Left forelimb (tissue), 1 donor: ENCODE data around the gene GRM1.

Experiments used
- DNase-seq: peaks from one replicate; pipeline ENCODE4 v3.0.0-alpha.2; 2018; ENCODE audit warnings: low spot score

The GRM1 gene

DNA sequence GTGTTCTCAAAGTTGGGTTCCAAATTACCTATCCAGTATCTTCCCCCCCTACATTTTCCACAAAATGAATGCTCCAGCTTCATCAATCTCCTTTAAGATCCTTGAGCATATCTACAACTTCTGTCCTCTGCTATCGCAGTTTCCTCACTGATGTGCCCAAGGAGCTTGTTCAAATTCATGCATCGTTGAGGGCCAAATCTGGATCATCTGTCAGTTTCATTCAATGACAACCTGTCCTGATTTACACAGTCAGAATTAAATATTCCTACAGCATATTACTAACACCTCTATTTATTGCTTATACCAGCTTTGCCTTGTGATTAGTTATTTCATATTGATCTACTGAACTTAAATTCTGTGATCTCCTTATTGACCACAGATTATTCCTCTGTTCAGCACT, 68.7 kb downstream of the GRM1 start:
- DNase-seq = no peak

DNA sequence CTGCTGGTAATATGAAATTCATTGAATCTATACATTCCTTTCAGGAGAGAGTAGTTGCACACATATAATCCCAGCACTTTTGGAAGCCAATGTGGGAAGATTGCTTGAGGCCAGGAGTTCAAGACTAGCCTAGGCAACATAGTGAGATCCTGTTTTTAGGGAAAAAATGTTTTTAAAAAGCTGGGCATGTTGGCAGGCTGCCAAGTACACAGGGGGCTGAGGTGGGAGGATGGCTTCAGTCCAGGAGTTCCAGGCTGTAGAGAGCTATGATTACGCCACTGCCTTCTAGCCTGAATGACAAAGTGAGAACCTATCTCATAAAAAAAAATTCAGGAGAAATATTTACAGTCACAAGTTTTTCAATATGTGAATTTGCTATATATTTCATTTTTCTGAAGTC, 71.9 kb downstream of the GRM1 start:
- no peak for DNase-seq

DNA sequence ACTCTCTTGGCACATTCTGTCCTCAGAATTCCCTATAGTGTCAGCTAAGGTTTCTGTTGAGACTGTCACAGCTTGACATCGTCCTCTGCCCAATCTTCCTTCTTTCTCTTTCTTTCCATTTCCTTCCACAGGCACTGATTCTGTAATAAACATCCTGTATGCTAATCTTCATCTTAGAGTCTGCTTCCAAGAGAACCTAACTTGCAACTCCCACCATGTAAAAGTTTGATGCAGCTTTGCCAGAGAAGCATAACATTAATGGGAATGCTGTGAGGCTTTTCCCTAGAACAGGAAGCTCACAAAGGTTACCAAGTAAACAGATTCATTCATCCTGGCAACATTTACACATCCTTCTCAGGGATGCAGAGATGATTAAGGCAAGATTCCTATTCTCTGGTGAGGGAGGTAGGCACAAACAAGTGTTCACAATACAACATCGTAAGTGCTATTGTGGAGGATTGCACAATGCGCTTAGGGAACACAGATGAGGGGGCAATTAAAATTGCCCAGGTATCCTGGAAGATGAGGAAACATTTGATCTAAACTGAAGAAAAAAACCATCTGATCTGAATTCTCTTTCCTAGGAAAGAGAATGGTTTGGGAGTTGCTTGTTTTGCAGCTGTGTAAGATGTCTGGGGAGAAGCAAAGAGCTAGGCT, 74.7 kb downstream of the GRM1 start:
- DNase-seq = no peak

DNA sequence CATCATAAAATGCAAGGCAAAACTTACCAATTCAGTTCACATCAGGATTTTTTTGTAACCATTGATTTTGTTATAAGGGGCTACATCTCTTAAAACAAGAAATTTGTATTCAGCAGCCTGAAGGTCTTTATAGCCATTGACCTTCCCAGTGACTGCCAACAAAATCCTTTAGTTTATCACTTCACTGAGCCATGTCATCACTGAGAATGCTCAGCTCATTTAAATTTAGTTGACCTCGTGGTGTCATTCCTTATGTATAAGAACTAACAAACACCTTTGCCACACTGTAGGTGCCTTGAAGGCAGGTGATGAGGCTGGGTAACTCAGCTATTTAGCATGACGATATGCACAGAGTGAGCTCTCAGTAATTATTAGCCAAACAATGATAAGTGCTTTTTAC, 77.7 kb downstream of the GRM1 start:
- no peak for DNase-seq

DNA sequence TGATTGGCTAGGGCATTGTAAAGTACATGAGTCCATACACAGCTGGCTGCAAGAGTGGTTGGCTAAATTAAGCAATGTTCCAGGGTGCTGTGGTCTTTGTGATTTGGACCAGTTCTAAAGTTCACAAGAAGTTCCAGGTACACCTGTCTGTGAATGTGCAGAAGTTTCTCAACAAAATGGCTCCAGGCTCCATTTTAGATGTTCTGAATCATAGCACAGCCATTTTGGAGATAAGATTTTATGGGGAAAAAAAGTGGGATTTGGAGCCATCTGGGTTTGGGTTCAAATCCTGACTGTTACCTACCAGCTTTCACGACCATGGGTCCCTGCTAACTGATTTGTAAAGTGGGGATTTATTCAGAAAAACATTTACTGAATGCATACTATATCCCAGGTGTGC, 82.1 kb downstream of the GRM1 start:
- DNase-seq = no peak

DNA sequence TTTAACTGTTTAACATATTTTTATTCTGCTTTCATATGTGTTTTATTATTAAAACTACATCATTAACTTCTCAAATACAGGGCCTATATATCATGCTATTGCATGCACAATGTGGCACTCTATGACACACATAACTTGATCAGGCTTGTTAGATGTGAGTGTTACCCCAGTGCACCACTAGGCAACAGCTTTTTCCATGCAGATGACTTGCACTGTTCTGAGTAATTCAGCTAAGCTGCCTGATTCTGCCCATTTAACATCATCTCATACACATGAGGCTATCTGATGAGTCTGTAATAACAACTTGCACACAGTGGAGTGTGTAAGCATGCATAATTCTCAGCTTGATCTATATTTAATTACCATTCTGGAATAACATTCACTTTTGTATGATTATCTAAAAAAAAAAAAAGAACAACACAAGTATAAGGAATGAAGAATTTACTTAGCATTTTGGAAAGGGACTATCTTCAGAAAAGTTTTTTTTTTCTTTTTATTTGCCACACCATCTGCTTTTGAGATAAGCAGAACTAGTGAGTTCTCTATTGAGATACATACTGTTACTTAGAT, 83.1 kb downstream of the GRM1 start:
- no peak for DNase-seq

DNA sequence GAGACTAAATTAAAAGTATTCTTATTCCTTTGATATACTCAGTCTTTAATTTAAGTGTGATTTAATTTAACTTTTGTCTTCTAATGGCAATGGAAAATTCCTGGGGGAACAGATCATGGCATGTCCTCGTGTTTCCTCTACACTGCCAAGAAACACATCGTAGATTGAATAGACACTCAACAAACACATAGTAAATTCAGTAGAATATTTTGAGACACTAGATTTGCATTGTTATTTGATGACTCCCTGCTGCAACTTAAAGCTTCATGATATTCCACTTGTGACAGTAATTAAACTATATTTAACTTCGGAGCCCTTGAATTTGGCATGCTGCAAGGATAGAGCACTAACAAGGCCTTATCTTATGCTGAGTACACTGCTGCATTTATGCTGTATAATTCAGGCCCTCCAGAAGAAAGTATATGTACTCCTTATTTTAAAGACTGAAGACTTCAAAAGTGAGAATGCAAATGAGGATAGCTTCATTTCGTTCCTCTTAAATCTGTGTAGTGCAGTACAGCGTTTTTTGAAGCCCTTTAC, 84.3 kb downstream of the GRM1 start:
- no peak for DNase-seq

DNA sequence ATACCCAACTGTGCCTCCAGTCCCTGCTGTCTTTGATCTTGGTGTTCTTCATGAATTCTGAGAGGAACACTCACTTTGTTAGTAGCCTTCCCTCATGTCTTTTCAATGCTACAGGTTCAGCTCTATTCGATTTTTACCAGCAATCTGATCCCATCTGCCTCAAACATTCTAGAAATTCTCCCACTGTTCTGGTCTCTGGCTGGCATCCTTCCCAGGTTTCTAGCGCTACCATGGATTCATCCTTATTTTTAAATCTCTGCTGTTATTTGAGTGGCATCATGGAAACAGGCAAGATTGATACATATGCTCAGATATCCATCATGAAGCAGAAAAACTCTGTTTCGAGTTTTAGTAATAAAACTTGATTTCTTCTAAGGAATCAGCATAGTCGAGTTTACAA, 94.8 kb downstream of the GRM1 start:
- DNase-seq = no peak

DNA sequence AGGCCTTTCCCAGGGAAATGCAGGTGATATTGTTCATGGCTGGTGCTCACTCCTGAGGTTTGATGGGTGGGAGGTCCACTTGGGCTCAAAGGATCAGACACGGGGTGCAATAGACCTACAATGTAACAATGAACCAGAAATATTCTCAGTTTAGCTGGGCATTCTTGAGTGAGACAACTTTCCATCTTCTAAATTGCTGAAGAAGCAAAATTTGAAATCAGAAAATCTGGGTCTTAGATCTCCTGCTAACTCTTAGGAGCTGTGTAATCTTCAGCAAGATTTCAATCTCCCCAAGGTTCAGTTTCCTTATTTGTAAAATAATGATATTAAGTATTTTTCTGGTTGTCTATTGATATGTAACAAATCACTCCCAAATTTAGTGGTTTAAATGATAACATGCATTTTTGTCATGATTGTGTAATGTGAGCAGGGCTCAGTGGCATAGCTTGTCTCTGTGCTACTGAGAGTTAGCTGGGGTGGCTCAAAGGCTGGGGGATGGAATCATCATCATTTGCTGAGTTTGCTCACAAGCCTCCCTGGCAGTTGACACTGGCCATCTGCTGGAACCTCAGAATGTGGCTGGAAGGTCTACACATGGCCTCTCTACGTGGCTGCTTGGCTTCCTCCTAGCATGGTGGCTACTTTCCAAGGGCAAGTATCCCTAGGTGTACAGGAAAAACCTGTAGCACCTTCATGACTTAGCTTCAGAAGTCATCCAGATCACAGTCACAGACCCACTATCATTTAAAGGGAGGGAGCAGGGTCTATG, 98.8 kb downstream of the GRM1 start:
- DNase-seq = no peak

DNA sequence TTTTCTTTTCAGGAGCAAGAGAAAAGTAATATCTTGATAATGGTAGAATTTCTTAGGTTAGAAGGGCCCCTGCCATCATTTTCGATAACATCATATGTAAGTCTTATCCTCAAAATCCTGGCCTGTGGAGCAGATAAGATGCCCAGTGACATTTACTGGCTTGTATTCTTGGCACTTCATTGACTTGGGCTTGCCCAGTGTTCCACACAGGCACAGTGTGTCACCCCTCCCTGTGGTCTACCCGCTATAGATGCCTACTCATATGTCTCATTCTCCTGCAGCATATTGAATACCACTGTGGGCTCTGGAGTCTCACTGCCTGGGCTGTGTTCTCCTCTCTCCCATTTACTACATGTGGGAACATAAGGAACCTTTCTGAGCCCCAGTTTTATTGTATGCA, 105.0 kb downstream of the GRM1 start:
- DNase-seq = no peak

DNA sequence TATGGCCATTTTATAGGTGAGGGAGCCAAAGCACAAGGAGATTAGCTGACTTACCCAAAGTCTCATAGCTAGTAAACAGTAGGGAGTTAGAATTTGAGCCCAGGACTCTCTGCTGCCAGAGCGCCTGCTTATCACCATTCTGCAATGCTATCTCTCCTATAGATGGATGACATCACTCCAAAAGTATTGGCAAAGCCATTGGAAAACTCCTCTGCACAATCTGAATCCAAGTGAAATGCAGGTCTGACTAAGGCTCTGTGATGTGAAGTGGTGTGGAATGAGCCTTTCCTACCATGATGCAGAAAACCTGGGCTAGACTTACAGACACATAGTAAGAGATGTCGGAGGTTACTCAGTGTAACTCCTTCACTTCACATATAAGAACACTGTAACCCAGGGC, 106.3 kb downstream of the GRM1 start:
- no peak for DNase-seq

DNA sequence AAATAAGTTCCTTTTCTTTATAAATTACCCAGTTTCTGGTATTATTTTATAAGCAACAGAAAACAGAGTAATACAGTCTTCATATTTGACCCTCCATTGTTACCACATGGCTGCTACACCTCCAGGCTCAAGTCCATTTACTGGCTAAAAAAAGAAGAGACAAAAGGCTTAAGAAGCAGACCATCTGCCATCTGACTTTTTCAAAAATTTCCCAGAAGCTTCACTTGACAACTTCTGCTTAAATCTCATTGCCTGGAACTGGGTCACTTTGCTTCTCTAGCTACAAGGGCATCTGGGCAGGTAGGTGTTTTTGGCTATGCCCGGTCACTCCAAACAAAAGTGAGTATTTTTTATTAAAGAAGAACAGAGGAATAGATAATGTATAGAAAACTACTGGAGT, 118.0 kb downstream of the GRM1 start:
- no peak for DNase-seq

DNA sequence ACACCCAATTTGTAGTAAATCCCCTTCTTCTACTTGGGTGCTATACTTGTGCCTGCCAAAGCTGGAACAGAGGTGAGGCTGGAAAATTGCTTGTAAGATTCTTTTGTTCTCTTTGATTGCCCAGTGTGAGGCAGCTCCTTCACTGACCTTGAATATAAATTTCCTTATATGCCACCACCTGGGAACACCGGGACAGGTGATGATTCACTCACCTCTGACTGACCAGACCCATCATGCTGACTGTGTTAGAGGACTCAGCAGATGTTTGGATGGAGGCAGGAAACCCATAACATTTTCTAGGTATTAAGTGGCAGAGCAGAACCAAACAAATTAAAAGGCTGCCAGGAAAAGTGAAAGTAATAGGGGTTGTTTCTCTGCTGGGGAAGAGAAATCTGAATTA, 120.9 kb downstream of the GRM1 start:
- DNase-seq = no peak

DNA sequence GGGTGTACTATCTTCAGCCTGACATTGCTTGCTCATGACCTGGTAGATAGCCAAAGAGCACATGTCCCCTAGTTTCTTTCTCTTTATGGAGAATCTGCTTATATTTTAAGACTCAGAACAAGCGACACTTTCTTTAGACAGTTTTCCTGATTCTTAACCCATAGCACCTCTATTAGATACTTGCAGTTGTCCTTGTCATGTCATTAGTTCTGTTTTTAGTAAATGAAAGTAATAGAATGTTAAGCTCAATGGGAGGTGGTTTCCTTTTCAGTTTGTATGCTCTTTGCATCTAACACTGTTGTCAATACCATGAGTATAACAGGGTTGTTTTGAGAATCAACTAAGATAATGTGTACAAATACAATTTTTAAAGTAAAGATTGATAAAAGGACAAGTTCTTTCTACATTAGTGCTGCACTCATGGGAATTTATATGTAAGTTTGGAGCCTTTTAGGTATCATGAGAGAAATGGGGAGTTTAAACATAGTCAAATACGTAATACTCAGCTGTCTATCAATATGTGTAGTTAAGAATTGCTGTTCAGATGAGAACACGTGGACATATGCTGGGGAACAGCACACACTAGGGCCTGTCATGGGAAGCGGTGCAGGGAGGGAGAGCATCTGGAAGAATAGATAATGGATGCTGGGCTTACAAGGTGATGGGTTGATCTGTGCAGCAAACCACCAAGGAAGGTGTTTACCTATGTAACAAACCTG, 124.3 kb downstream of the GRM1 start:
- DNase-seq = no peak

DNA sequence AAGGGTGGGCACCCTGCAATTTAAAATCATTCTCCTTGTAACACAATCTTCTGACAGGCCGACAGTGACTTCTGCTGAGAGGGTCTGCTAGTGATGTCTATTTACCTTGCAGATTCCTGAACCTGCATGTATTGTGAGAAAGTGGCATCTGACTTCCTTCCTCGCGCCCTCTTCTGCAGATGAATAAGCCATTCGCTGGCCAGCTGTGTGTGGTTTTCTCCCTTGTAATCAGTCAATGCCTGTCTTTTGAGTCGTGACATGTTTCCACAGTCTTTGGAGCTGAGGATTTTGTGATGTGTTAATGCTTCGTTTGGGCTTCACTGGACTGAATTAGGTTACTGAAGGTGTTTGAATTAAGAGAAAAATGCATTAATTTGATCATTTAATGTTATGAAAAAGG, 125.3 kb downstream of the GRM1 start:
- DNase-seq = no peak

DNA sequence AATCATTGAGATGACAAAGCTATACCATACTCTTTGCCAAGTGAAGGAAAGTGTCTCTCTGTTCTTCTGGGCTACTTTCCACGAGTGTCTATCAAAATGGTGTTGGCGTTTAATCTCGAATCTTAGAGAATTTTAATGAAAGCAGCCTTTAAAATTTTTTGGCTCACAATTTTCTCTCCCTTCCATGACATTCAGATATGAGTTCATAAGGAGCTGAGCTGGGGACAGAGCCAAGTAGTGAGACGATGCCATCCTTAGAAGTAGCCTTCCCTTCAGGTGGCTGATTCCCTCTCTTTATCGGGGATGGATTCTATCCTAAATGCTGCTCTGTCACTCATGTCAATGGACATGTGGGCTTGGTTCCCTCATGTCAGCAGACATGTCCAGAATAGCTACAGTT, 132.8 kb downstream of the GRM1 start:
- DNase-seq = no peak

DNA sequence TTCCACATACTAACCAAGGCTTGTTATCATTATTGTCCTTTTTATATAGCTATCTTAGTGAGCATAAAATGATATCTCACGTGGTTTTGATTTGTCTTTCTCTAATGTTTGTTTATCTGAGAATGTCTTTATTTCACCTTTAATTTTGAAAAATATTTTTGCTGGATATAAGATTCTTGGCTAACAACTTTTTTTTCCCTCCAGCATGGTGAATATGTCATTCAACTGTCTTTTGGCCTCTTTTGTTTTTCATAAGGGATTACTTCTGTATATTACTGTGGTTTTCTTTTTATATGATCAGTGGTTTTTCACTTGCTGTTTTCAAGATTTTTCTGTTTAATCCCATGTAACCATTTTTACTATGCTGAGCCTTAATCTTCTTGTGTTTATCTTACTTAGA, 141.0 kb downstream of the GRM1 start:
- DNase-seq = no peak

DNA sequence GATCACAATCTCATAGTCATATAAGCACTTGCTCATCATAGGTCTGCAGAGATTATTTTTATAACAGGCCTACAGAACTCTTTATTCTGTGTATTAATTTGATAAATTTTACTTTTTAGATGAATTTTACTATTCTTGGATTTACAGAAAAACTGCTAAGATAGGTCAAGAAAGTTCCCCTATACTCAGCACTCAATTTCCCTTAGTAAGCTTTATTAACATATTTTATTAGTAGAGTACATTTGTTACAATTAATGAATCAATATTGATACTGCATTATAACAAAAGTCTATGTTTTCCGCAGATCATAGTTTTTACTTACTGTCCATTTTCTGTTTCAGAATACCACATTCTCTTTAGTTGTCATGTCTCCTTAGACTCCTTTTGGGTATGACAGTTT, 148.9 kb downstream of the GRM1 start:
- no peak for DNase-seq

DNA sequence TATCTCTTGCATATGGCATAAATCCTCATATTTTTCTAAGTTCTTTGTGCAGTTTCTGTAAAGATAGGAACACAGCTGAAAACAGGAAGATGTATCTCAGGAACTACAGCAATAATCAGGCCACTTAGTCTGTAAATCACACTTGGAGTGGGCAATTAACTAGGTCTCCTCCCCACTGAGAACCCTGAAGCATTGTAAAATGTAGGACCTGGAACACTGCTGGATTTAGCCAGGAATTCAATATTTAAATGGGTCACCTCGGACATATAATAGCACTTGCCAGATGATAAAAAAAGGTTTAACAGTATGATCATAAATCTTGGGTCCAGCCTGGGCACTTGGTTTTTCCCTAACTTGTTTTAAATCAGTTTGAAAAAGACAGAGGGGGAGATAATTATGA, 155.0 kb downstream of the GRM1 start:
- DNase-seq = no peak

DNA sequence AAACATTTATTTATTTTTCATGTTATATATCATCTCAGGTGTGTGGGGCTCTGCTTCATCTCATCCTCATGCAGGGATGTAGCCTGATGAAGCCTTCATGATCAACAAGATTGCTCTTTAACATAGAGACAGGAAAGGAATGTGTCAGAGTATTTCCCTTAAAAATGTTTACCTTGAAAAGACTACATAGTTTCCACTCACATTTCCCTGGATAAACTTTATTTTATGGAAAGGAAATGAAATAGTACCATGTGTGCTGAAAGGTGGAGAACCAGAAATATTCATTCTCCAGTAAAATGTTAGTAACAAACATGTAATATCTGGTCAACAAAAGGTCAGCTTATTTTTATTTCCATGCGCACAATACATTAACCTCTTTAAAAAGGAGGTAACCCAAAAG, 155.8 kb downstream of the GRM1 start:
- DNase-seq = no peak

DNA sequence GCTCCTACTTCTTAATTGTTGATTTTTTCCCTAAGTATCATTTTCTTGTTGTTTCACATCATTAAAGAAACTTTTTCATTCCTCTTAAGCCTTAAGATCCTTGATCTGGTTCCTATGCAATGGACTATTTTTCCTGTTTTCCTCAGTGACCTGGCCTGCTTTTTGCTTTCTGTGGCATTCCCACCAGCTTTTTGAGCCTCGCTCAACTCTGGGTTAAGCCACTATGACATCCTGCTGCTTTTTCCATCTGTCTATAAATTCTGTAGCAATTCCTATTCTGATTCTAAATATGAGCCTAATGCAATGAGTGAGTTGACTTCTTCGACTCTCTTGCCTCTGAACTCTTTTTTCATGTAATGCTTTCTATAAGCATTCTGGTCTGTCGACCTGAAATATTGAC, 160.3 kb downstream of the GRM1 start:
- no peak for DNase-seq

DNA sequence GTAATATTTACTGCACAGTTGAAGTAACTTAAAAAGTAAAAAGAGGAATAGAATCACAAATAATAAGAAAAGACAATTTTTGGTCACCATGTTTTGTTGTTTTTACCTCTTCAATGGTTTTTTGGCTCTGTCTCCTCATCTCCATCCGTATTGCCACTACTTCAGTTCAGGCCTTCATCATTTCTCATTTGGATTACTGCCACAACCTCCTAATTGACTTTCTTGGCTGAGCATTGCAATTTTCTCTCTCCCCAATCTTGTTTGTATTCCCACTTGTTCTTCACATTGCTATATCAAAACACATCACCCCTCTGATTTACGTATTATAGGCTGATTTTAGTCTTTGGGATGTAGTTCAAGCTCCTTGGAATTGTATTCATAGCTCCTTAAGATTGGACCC, 161.7 kb downstream of the GRM1 start:
- DNase-seq = no peak

DNA sequence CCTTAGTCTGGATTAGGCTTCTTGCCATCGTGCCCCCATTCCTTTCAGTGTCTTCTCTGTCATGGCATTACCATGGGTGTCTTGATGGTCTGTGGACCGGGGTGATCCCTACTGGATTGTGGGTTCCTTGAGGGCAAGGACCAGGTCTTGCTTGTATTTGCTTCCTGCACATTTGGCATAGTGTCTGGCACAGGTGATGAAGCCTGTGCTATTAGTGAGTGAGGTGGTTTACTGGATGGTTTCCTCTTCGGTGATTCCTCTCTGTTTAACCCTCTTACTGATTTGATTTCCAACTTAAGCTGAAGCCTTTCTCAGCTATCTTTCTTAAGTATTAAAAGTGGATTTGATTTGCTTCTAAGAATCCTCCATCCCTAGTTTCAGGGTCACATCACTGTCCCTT, 162.3 kb downstream of the GRM1 start:
- DNase-seq = no peak
